DMS53 (cell line): ENCODE measurements around the gene ARSG.

Experiments used
- DNase-seq: peaks from one replicate; lab custom pipeline; 2025; lab: John Stamatoyannopoulos, UW

Gene ARSG

DNA sequence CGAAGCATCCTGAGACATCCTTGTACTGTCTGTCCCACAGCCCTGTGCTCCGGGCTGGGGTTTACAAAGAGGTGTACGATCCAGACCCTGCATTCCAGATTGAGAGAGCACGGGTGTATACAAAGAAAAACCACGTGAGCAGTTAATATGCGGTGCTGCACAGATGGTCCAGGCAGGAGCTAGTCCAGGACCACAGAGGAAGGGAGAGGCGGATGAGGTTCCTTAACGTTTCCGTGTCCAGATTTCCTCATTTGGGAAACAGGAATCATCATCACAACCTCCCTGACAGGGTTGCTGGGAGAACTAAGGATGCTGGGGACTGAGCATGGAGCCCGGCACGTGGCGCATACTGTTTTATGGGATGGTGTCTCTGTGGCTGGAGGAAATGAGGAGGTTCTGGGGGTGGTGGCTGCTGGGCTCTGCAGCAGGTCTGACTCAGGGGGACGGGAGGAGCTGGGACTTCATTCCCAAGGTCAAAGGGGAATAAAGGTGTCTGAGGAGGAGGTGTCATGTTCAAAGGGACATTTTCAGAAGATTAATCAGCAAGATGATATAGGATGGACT is 139.8 kb downstream of the ARSG start:
- no peak for DNase-seq

DNA sequence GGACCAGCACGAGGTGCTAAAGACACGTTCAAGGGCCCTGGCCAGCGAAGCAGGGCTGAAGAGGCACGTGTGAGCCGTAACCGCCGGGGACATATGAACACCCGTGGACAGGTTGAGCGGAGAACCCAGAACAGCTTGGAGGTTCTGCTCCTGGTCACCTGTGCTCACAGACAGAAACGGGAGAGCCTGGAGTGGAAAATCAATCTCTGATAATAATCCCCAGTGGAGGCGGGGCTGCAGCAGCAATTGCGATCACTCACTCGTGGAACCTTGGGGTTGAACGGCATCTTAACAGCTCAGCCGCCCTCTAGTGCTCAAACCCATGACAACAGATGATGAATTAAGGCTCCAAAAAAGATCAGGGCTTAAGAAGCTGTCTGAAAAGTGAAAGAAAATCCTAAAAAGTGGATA is 140.4 kb downstream of the ARSG start:
- peak; percentile 43 for DNase-seq

DNA sequence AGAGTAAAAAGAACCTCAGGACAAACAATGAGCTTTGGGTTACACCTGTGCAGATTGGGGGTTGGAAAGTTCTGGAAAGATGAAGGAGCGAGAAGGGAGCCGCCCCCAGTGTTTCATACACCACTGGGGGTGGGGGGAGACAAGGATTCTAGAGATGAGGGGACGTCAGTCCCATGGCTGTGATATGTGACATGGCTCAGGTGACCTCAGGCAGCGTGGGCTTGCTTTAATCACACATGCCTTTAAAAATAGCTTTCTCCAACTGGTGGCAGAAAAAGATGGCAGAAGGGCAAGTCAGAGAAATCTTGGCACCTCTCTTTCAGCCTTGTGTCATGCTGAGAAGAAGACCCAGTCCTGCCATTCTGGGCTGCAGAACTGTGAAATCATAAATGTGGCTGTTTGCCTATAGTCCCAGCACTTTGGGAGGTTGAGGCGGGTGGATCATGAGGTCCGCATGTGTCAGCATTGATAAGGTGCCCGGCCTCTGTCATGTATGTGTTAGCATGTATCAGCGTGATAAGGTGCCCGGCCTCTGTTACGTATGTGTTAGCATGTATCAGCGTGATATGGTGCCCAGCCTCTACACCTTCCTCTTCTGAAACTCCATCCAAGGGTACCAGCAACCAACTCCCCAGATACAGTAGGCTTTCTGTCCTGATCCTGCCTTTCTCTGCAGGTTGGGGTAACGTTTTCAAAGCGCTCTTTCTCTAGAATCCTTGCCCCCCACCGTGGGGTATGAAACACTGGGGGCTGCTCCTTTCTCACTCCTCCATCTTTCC is 141.0 kb downstream of the ARSG start:
- no peak for DNase-seq

DNA sequence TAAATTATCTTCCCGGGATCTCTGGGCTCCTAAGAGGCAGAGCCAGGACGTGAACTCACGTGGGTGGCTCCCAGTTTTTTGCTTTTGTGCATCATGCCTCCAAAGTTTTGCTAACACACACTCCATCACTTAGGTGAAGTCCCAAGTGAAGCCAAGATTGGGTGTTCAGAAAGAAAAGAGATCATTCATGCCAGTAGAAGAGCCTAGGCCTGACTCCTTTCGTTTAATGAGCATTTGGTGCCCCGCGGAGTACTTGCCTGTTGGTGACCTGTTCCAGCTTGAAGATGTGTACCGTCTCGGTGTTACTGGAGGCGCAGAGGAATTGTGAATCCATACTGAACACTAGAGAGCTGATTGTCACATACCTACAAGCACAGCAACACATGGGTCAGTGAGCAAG is 141.9 kb downstream of the ARSG start:
- DNase-seq: no peak

DNA sequence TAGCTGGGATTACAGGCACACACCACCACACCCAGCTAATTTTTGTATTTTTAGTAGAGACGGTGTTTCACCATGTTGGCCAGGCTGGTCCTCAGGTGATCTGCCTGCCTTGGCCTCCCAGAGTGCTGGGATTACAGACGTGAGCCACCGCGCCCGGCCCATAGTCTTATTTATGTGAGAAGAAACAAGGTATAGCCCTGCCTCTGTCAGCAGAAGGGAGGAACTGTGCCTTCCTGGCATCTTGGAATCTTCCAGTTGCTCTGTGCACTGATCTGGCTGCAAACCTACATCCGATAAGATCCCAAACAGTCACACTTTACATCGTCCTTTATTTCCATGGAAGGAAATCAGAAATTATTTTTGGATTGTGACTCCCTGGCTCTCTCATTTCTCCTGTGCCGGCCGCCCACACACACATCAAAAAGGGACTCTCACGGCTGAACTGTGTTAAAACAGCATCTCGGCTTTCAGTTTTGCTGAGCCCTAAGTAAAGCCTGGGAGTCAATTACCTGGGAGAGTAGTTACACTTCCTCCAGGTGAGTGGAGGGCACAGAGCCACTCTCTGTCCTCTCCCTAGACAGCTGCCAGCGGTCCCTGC is 142.7 kb downstream of the ARSG start:
- DNase-seq: no peak

DNA sequence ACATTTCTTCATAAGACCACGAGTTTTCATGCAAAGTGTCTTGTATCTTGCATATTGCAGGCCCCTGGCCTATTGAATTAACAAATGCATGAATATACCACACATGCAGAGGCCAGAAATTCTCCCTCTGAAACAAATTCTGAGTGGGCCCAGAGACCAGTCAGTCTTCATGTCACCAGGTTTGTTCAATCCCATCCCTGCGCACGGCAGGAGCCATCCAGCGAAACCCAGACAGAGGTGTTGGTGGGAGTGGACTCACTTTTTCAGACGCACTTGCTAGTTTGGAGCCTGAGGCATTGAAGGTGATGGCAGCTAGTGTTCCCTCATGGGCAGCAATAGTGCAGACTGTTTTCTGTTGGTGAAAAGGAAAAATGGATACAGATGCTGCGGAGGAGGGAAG is 144.1 kb downstream of the ARSG start:
- no peak for DNase-seq

DNA sequence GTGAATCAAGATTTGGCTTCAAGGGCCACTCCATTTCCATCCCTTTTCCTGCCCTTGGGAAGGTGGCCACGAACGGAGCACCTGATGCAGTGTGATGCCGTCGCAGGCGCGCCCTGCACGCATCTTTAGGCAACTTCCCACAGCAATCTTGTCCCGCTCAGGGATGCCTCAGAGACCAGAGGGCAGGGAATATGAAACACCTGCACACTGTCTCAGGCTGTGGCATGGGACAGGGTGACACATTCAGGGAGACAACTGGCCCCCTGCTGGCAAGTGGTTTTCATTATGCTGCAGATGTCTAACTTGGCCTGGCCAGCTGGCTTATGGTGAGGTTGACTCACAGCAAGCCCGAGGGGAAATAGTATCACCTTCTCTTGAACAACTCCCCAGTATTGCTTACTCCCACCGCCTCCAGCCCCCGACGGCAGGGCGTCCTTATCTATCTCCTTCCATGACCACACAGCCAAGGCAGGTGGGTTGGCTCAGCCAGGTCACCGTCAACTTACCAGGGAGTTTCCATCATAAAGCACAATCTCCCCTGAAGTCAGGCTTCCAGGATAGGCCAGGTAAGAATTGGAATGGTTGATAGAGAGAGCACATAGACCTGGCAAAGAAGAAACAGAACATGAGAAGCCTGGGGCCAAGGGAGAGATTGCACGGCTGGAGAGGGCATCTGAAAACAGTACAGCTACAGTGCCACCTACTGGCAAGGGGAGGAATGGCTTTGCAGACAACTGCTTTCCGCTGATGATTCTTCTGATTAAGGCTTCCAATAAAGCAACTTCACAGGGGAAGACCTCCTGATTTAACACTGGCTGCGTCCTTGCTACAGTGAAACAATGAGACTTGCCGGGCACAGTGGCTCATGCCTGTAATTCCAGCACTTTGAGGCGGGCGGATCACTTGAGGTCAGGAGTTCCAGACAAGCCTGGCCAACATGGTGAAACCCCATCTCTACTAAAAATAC is 144.9 kb downstream of the ARSG start:
- DNase-seq: peak; percentile 87

DNA sequence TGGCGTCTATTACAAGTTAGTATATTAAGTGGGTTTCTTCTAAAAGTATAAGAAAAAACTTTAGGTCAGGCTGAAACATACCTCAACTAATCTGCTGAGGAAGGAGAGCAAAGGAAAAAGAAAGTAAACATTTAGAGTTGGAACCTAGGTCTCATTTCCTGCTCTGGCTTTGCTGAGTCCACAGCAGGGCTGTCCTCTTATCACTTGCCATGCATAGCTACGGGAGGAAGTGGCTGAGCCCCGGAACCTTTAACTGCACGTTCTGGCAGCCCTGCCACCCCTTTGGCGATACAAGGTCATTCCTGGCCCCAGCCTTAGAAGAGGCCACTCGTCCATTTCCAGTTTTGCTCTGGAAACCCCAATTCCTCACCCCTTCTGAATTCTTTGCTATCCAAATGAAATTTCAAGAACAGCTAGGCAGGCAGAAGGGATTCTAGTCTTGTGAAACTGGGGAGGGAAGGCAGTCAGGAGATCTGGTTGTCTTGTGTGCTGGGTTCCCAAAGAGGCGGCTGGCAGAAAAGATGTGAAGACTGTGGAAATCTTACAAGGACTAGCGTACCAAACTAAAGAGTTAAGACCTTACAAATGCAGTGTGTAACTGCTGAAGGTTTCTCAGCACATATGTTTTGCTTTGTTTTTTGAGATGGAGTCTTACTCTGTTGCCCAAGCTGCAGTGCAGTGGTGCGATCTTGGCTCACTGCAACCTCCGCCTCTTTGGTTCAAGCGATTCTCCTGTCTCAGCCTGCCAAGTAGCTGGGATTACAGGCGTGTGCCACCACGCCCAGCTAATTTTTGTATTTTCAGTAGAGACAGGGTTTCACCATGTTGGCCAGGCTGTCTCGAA is 146.9 kb downstream of the ARSG start:
- peak; percentile 74 for DNase-seq

DNA sequence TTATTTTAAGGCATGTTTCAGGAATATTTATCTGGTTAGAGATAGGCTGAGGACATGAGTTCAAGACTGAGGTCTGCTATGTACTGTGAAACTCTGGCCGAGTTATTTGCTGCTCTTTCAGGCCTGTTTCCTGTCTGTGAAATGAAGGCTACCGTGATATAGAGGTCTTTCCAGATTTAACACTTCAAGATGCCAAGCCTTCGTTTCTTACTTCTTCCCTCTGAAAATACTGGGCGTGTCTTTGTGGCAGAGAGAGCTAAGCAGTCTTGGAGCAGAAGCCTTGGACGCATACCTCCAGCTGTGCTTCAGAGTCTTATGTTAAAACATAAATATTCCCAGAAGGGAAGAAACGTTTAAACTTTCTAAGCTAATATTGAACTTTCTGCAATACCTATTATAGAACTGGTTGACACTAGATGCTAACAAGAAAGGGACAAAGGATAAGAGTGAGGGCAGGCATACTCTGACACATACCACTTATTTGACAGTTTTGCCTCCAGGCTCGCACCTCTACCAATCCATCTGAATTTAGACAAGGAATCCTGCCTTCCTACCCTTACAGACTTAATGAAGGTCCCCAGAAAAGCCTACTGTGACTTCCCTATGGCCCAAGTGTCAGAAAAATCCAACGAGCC is 148.5 kb downstream of the ARSG start:
- no peak for DNase-seq

DNA sequence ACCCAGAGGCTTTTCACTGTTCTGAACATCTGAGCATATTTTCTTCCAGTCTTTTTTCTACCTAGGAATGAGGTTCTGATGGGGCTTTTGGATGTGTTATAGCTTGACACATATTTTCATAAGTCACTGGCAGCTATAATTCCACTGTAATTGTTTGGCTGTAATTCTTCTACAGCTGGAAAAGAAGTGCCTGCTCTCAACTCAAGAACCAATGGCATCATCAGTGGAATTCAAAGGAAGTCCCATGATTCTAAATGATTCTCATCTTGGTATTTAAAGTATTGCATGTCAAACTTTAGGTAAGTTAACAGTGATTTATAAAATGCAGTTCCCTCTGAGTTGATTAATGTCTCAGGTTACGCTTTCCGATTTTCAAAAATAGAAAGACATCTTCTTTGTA is 149.2 kb downstream of the ARSG start:
- DNase-seq: no peak

DNA sequence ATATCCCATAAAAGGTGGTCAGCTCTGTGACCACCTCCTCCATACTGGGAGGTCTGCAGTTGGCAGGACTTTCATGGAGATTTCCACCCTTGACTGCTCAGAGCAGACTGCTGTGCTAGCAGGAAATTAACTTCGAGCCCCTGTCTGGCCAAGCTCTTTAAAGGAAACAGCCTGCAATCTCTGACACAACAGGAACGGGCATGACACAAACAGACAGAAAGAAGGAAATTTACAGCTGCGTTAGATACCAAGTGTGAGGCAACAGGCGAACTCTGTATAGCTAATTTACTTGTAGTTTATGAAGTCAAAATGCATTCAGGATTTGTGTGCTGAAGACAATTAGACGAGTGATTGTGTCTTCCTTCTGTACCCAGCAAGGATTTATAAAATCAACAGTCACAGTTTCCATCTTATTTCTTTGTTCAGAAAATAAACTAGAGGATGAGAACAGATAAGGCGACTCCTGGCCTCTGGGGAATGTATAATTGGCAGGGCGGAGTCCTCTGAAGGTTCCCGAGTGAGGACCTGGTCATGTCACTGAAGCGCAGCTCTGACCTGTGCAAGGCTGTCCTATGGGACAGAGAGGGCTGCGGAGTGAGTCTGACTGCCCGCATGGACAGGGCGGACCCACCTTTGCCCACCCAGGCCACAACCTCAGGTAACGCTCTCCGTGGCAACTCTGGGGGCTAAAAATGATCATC is 149.9 kb downstream of the ARSG start:
- no peak for DNase-seq

DNA sequence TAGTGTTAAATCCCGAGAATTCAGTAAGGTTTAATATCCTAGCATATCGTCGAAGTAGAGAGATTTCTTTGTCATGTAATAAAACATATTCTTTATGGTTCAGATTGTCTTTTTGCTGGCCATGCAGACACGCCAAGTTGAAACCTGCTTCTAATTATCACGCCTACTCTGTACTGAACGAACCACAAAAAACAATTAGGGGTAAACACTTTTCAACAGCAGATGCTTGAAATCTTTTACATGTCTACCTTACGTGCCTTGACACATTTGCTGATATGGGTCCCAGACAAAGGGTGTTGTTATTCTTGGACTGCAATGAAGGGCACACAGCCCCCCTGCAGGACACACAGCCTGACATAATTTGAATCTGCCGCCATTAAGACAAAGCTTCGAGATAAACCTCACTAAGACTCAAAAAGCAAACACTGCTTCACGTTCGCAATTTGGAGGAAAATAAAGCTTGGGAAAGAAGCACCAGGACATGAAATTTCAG is 152.7 kb downstream of the ARSG start:
- DNase-seq: no peak

DNA sequence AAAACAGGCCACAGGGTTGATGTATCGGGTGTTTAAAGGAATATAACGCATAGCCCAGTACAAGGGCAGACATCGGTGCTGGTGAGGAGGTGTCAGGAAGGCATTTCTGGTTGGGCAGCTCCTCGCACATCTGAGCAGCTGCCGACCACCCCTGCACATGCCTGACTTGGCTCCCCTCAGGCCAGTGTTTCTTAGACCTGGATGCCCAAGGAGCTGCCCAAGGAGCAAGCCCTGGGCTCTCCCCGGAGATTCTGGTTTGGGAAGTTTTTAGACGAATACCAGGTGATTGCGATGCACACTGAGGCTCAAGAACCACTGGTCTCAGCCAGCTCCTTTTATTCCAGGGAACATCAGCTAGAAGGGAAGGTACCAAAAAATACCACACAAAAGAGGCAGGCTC is 154.4 kb downstream of the ARSG start:
- DNase-seq: no peak

DNA sequence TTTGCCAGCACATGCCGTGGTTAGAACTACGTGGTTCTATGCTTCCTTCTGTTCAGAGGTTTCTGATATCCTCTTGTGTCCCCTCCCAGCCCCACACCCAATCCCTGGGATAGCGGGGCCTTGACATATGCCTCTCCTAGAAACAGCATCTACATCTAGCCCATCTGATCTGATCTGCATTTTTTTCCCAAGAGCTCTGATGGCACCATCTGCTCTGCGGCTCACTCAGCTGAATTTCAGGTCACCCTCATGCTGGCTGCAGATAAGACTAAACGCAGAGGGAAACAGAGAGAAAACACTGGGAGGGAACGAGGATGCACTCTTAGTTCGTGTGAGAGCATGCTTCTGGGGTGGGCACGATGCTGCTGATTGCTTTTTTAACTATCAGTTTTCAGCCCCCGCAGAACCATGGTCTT is 155.3 kb downstream of the ARSG start:
- DNase-seq: no peak

DNA sequence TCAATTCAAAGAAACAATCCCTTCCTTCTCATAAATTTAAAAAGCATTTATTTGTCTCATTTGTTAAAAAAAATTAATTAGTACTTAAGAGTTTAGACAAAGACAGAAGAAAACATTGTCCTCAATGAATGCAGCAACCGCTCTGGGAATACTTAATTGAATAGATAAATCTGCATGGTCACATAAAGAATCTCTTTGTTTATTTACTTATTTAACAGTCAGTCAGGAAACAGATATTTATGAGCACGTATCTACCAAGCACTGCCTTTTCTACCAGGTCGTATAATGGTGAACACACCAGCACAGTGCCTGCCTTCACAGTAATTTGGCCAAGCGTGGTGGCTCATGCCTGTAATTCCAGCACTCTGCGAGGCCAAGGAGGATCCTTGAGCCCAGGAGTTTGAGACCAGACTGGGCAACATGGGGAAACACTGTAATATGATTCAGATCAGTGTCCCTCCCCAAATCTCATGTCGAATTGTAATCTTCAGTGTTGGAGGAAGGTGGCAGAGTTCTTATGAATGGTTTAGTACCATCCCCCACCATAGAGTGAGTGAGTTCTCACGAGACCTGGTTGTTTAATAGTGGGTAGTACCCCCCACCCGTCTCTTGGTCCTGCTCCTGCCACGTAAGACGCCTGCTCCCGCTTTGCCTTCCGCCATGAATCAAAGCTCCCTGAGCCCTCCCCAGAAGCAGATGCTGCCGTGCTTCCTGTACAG is 157.9 kb downstream of the ARSG start:
- no peak for DNase-seq

DNA sequence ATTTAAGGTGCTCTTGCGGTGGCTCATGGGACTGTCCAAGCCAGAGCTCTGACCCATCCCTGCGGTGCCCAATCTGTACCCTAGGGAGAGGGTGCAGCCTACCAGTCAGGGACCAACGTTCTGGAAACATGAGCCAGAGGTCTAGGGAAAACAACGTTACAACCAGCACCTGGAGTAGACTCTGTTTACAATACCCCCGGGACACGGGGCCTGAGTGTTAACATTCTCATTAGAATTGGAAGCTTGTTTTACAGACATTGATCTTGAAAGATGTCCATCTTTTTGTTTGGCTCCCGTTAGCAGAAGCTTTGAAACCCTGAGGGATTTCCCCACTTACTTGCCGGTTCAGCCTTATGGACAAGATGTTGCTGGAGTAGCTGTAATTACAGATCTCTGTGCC is 159.1 kb downstream of the ARSG start:
- no peak for DNase-seq

DNA sequence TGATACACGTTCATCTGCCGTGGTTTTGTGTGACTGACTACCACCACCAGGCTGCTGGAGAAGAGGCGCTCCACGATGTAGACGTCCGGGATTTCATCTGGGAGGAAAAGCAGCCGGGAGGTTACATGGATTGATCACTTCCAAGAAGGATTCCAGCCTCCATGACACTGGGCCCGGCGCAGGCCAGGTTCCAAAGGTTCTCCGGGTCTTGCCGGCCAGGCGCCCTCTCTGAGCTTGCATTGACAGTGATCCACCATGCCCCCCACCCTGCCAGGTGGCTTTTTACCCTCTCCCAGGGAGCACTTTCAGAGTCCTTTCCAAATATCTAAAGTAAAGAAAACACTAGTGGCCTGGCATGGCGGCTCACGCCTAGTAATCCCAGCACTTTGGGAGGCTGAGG is 159.5 kb downstream of the ARSG start:
- DNase-seq: no peak

DNA sequence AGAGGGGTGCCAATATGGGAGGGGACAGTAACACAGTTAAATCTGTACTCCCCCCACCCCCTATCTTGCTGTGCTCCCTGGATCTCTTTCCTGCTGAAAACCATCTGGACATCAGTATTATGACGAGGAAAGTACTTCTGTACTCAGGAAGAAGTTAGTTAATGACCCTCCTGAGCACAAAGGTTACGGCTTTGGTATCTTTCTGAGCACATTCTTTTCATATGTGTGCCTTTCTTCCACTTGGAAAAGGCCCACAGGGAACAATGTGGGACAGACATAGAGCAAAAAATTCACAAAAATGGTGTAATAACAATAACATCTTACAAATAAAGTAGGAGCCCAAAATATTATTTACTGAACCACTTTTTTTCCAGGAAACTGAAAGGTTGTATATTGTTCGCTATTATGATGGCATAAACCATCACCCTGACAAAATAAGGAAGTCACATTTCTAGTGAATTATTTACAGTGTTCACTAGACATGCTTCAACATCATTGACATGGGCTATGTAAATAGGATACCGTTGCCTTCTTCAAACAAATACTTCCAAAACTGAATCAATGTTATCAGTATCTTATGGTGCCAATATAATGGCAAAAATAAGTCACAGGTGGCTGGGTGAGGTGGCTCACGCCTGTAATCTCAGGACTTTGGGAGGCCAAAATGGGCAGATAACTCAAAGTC is 160.5 kb downstream of the ARSG start:
- peak; percentile 17 for DNase-seq

DNA sequence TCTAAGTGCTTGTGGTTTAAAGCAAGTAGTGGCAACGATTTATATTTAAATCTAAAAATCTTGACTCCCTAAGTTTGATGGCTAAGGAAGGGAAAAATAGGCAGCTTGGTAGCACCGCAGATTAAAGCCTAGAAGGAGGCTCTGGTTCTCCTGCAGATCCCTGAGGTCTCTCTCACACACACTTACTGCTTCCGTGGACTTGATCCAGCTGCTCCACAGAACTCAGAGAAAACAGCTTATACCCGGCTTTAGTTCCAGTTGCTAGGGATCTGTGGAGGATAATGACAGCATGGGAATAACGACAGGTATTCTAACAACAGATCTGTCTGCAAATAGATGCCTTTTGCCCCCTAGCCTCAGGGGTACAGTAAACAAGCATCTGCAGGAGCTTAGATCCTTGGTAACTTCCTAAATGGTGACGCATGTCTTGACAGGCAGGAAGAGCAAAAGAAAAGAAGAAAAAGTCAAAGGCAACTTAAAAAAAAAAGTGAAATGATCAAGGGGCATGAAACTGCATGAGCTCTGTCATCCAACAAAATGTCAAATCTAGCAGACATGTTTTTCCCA is 161.5 kb downstream of the ARSG start:
- DNase-seq: no peak
